ENCODE data around the gene JSRP1.

GRCh38 chr19:2235381-2236063, 20.7 kb downstream of the JSRP1 start:
- no peak for TF ChIP-seq CTCF (conservative IDR thresholded peaks at IDR 0.05 in 1 of 2, IDR thresholded peaks at IDR 0.05 in 1 of 2; ENCODE audit: low read depth in 1 of 2, low read length in 2 of 2)
- no peak for TF ChIP-seq EZH2 (IDR thresholded peaks at IDR 0.05; ENCODE audit: low read length, missing control alignments)

Measured in fibroblast of lung (primary cell).